HG02970 (cell line): Measurements from ENCODE around the gene MRRF.

ENCODE experiments used
- ATAC-seq: cut with Tn5 transposase; IDR thresholded peaks from one replicate; pipeline ENCODE4 v1.9.1; 2021; ENCODE audit warnings: mild to moderate bottlenecking, moderate library complexity, moderate number of reproducible peaks; ENCODE audit not compliant: unreplicated experiment, low FRiP score

Gene MRRF

DNA sequence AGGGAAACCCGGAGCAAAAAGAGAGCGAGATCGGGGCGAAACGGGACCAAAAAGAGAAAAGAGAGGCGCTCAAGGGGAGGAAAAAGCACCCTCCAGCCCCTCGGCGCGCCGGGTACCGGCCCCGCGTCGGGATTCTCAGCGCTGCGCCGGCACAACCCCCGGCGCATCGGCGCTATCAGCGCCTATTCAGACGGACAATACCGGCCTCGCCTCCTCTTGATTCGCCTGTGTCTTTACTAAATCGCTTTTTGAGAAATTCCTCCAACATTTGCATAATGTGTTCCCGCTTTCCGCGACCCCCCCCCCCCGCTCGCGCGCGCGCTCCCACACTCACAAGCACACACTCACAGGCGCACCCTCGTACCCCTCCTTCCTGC, 36.5 kb upstream of the MRRF start:
- ATAC-seq = no peak

GRCh38 chr9:122228568-122229484, 35.9 kb upstream of the MRRF start, which contains the start of gene LHX6:
LHX6 (minus strand) TSS chr9:122228957; CDS start chr9:122228740, 217 bp downstream.
- no peak for ATAC-seq

DNA sequence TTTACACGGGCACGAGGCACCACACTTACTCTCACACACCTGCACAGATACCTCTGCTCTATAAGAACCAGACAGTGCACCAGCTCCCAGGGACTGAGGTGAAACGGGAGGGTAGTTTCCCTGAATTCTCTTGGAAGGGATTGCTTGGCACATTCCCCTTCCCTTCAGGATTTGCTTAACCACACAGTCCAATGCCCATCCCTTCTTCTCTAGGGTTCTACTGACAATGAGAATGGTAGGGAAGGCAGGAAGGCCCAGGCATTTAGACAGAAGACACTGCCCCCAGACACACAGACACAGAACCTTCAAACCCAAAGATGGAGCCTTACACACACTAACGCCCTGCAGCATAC, 35.2 kb upstream of the MRRF start:
- no peak for ATAC-seq

DNA sequence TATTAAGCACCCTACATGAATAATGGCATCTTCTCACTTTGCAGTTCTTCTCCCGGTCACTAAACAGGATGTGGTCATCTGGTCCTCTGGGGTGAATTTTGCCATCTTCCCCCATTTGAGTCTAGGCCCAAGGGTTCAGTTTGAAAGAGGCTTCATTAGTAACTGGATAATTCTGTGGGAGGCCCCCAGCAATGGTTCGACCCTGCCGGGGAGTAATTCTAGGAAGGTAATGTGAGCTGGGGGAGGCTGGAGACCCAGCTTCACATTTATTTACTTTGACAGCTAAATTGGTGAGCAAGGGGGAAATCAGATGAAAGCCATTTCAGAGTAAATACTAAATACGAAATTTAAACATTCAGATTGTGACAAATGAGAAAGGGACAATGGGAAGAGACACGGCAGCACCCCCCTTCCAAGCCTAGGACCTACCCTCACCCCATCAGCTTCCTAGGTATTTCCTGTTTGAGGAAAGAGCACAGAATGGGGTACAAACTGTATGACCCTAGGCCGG, 31.8 kb upstream of the MRRF start:
- ATAC-seq = no peak

DNA sequence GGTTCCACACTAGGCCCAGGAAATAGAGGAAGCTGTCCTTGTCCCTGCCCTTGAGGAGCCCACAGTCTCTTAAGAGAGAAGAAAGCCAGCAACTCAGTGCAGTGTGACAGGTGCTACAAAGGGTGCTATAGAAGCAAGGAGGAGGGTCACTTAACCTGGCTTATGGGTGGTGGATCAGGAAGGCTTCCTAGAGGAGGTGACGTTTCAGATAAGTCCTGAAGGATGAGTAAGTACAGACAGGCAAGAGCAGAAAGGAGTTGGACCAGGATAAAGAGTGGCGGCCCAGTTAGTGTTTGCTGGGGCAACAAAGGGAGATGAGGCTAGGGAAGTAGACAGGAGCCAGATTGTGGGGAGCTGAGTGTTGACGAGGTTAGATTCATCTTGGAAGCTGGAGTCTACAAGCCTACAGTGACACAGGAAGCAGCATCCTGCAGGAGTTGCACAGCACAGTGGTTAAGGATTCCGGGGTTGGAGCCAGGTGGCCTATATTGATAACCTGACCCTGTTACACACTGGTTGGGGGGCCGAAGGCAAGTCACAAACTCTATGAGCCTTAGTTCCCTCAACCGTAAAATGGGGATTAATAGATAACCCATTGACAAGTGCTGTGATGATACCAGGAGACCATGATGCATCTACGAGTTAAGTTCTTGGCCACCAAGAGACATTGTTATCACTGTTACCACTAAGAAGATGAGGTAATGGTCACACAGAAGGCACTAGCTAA, 30.5 kb upstream of the MRRF start:
- no peak for ATAC-seq

DNA sequence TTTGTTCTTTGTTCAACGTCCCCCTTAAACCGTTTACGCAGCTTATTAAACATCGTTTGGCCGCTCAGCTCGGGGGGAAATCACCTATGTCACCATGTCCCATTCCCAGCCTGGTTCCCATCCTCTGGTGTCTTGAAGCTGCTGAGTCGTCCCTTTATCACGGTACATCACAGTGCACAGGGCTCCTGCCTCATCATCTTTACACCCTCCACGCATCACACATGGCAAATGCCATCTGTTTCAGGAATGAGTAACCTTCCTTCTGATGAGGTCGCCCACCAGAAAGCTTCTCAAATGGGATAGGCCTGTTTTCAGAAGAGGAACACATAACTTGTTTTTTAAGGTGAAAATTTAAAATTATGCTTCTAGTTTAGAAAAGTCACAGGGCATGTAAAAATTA, 28.0 kb upstream of the MRRF start:
- ATAC-seq = no peak

GRCh38 chr9:122239722-122240121, 25.0 kb upstream of the MRRF start:
- ATAC-seq = no peak

- no peak for ATAC-seq
These were observed 20.3 kb upstream of the MRRF start for GRCh38 chr9:122244349-122244748.

GRCh38 chr9:122246666-122247065, 18.0 kb upstream of the MRRF start:
- no peak for ATAC-seq

GRCh38 chr9:122248448-122248865, 16.2 kb upstream of the MRRF start:
- ATAC-seq = no peak

DNA sequence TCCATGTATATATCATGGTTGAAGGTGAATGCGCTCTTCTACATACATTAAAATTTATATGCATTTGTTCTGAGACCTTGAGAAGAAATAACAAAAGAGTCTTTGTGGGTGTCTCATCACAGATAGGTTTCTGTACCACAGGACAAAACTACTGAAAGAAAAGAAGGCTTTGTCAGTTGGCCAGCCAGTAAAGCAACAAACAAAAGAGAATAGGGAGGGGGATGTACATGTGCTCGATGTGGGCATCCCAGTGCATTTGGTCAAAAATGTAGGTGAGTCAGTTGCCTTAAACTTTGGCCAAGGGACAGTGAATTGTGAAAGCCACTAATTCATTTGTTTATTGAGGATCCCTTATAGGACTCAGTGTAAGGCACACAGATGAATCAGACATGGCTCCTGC, 13.3 kb upstream of the MRRF start:
- ATAC-seq = no peak

GRCh38 chr9:122252796-122253195, 11.9 kb upstream of the MRRF start:
- ATAC-seq = no peak

GRCh38 chr9:122254761-122255160, 9.9 kb upstream of the MRRF start:
- ATAC-seq = no peak

DNA sequence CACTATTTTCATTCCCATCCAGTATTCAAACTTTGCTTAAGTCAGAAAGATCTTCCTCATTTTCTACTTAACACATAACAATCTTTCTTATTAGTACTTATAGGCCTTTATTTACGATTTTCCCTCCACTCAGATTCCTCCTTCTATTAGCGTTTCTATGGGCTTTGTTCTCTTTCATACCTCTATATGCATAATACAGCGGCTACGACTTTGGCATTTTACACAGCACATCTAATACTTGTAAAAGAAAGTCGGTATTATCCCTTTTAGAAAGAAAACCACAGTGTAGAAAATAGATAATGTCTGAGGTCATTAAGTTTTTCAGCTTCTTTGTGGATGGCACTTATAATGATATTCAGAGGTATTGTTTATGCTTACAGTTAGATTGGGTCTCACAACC, 8.5 kb upstream of the MRRF start:
- no peak for ATAC-seq

- no peak for ATAC-seq
These were observed 5.7 kb upstream of the MRRF start for GRCh38 chr9:122258886-122259415.

DNA sequence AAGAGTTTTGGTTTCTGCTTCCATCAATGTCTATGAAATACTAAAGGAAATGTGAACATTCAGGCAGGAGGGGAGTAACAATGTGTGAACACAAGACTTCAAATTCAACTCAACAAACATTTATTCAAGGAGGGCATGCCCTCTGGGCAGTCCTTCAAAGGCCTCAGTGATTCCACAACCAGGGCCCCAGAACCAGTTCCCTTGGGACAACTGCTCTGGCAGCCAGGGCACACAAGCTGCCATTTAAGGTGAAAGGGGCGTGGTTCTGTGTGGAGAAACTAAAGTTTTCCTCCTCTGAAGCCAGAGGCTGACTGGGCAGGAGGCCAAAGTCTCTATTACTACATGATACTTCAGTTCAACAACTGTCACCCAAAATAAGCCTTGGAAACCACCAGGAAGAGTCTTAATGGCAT, 3.2 kb upstream of the MRRF start:
- ATAC-seq = no peak

DNA sequence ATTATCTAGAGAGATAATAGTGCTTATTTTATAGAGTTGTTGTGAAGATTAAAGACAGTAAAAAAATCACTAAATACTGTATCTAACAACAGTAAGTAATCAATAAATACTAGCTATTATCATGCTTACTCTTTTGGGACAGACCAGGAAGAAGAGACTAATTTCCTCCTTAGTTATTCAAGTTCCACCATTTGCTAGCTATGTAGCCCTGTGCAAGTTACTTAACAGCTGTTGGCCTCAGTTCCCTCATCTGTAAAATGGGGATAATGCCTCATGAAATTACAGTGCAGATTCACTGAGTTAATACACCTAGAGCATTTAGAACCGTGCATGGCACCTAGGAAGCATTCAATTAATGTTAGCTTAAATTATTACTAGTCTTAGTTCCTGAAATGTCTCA, 2.6 kb upstream of the MRRF start:
- ATAC-seq = no peak

DNA sequence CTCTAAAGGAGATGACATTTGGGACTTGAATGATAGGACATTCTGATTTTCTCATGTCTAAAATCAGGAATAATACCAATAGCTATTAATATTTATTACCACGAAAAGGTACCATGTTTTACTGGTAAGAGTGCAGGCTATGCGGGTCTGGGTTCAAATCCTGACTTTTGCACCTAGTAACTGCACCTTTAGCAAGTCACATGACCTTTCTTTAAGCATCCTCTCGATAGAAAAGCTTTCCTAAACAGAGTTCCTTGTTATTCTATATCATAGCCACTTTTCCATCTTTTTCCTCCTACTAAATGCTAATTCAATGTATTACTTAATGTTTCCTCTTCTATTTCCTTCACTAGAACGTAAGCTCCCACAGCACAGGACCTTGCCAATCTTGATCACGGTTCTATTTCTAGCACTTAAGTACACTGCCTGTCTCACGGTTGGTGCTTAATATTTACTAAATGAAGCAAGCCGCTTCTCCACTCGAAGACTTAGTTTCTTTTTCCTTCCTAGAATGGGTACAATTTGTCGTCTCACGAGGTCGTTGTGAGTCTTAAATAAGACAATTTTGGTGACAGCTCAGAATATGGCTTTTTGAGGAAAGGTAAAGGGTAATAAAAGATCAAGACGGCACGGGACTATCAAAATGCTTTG, 858 bp upstream of the MRRF start:
- ATAC-seq = no peak

- peak; percentile 24 for ATAC-seq
These were observed 650 bp downstream of the MRRF start for GRCh38 chr9:122265149-122265915.
